IMR-90 (cell line): ENCODE measurements around the gene DSC3. TPM values are rescaled to one million over a fixed set of nuclear protein-coding genes. Genes with fewer than 3 reads are reported as not detected.

ENCODE experiments used
- ATAC-seq: fragments of 200-7000 bp; cut with Tn5 transposase; 2 replicates; pipeline ENCODE4 v1.9.1; 2020; ENCODE audit warnings: low read depth, mild to moderate bottlenecking, moderate library complexity
- BruUV-seq: library from RNA; stranded (reverse); fragments of 400-500 nt; replicated peaks from 2 replicates; lab custom pipeline; 2021; lab: Mats Ljungman, UMichigan
- CTCF ChIA-PET: fragments of 300-600 bp; formaldehyde crosslinking; extraction: SDS; loops from one replicate; lab custom pipeline; 2021; ENCODE audit warnings: antibody characterized with exemption; lab: Yijun Ruan, JAX
- POLR2A ChIA-PET: fragments of 300-600 bp; sonication (Branson Sonifier 250); formaldehyde crosslinking; loops from one replicate; lab custom pipeline; 2022; ENCODE audit warnings: antibody characterized with exemption; ENCODE audit not compliant: unreplicated experiment; lab: Charles Lee
- DNase-seq: peaks from one replicate; pipeline ENCODE4 v3.0.0; 2013
- H2AFZ ChIP-seq: replicated peaks from 2 replicates; pipeline ENCODE3; 2013; ENCODE audit warnings: low read length, mild to moderate bottlenecking; ENCODE audit not compliant: poor library complexity
- H2AK5ac ChIP-seq: 2 replicates; pipeline ENCODE4 v1.6.1; 2013; ENCODE audit warnings: low read depth, low read length, inconsistent platforms
- H2AK9ac ChIP-seq: replicated peaks from 2 replicates; pipeline ENCODE3; 2013; ENCODE audit warnings: mild to moderate bottlenecking, low read depth, low read length, moderate library complexity; ENCODE audit not compliant: poor library complexity
- H2BK120ac ChIP-seq: 2 replicates; pipeline ENCODE4 v1.6.1; 2013; ENCODE audit warnings: low read depth, low read length, inconsistent platforms
- H2BK15ac ChIP-seq: 3 replicates; pipeline ENCODE4 v1.6.1; 2013; ENCODE audit warnings: low read depth, low read length, inconsistent platforms
- H2BK20ac ChIP-seq: 2 replicates; pipeline ENCODE4 v1.6.1; 2013; ENCODE audit warnings: low read depth, mild to moderate bottlenecking, inconsistent platforms, low read length, moderate library complexity
- H2BK5ac ChIP-seq: 2 replicates; pipeline ENCODE4 v1.6.1; 2013; ENCODE audit warnings: mild to moderate bottlenecking, low read depth, low read length, inconsistent platforms; ENCODE audit not compliant: poor library complexity, severe bottlenecking
- H3K14ac ChIP-seq: replicated peaks from 2 replicates; pipeline ENCODE4 v1.6.1; 2013; ENCODE audit warnings: low read depth, low read length, inconsistent platforms
- H3K18ac ChIP-seq: 2 replicates; pipeline ENCODE4 v1.6.1; 2013; ENCODE audit warnings: low read depth, low read length, control low read depth
- H3K23ac ChIP-seq: 2 replicates; pipeline ENCODE4 v1.6.1; 2013; ENCODE audit warnings: low read depth, low read length, inconsistent platforms
- H3K27ac ChIP-seq: 2 replicates; pipeline ENCODE4 v1.5.1; 2013; ENCODE audit warnings: mild to moderate bottlenecking, control low read depth, low read length; ENCODE audit not compliant: insufficient read depth
- H3K27me3 ChIP-seq: 2 replicates; pipeline ENCODE4 v1.6.1; 2013; ENCODE audit warnings: low read length; ENCODE audit not compliant: control insufficient read depth, insufficient read depth
- H3K36me3 ChIP-seq: 2 replicates; pipeline ENCODE4 v1.6.1; 2013; ENCODE audit warnings: low read length, mixed read lengths; ENCODE audit not compliant: control insufficient read depth, insufficient read depth
- H3K4ac ChIP-seq: 2 replicates; pipeline ENCODE4 v1.6.1; 2013; ENCODE audit warnings: low read depth, low read length, inconsistent platforms
- H3K4me1 ChIP-seq: 2 replicates; pipeline ENCODE4 v1.6.1; 2013; ENCODE audit warnings: low read length, mixed read lengths; ENCODE audit not compliant: control insufficient read depth, insufficient read depth
- H3K4me2 ChIP-seq: 2 replicates; pipeline ENCODE4 v1.6.1; 2013; ENCODE audit warnings: low read depth, mild to moderate bottlenecking, control low read depth, low read length, moderate library complexity
- H3K4me3 ChIP-seq: 2 replicates; pipeline ENCODE4 v1.5.1; 2013; ENCODE audit warnings: low read depth, mild to moderate bottlenecking, control low read depth, low read length, moderate library complexity; ENCODE audit not compliant: insufficient read depth
- H3K56ac ChIP-seq: 2 replicates; pipeline ENCODE4 v1.6.1; 2013; ENCODE audit warnings: low read length, inconsistent platforms; ENCODE audit not compliant: insufficient read depth; ENCODE audit errors: extremely low read depth
- H3K79me1 ChIP-seq, 2 experiments: 2 replicates each; pipeline ENCODE4 v1.6.1; 2013; ENCODE audit warnings: low read length in 2 of 2, inconsistent platforms in 1 of 2, low read depth in 1 of 2
- H3K9ac ChIP-seq: 2 replicates; pipeline ENCODE4 v1.6.1; 2013; ENCODE audit warnings: low read depth, low read length, control low read depth
- H3K9me1 ChIP-seq: 2 replicates; pipeline ENCODE4 v1.6.1; 2013; ENCODE audit warnings: low read length, inconsistent platforms; ENCODE audit not compliant: insufficient read depth
- H3K9me3 ChIP-seq: 2 replicates; pipeline ENCODE4 v1.6.1; 2013; ENCODE audit warnings: low read length; ENCODE audit not compliant: control insufficient read depth, insufficient read depth
- H4K20me1 ChIP-seq: 2 replicates; pipeline ENCODE4 v1.6.1; 2013; ENCODE audit warnings: low read length, inconsistent platforms; ENCODE audit not compliant: insufficient read depth
- H4K5ac ChIP-seq: 2 replicates; pipeline ENCODE4 v1.6.1; 2013; ENCODE audit warnings: mild to moderate bottlenecking, low read depth, low read length, control low read depth
- H4K8ac ChIP-seq, 2 experiments: 2 replicates each; pipeline ENCODE4 v1.6.1; 2013; ENCODE audit warnings: low read depth in 2 of 2, low read length in 2 of 2, control low read depth in 1 of 2, inconsistent platforms in 1 of 2
- H4K91ac ChIP-seq: 2 replicates; pipeline ENCODE4 v1.6.1; 2013; ENCODE audit warnings: low read depth, low read length, inconsistent platforms; ENCODE audit not compliant: insufficient read depth
- CEBPB ChIP-seq: IDR thresholded peaks from 2 replicates; pipeline ENCODE4 v1.6.1; 2012; ENCODE audit warnings: low read depth, low read length, improper control_type of control experiment
- CHD1 ChIP-seq: IDR thresholded peaks from 2 replicates; pipeline ENCODE4 v1.6.1; 2012; ENCODE audit warnings: low read depth, low read length, improper control_type of control experiment
- POLR2A ChIP-seq: IDR thresholded peaks from 2 replicates; pipeline ENCODE4 v1.6.1; 2012; ENCODE audit warnings: mild to moderate bottlenecking, low read depth, low read length
- RAD21 ChIP-seq: IDR thresholded peaks from 2 replicates; pipeline ENCODE4 v1.6.1; 2012; ENCODE audit warnings: low read length, improper control_type of control experiment
- RFX5 ChIP-seq: IDR thresholded peaks from 2 replicates; pipeline ENCODE4 v1.8.0; 2012; ENCODE audit warnings: low read depth, mild to moderate bottlenecking, low read length, moderate library complexity
- WGBS, 2 experiments: methylation state at CpG; one replicate each; pipeline versions ENCODE4 v1.1.5 to v1.1.7; 2013; ENCODE audit warnings: missing lambda C conversion rate in 2 of 2; ENCODE audit not compliant: insufficient read length in 1 of 2; ENCODE audit errors: extremely low coverage in 2 of 2; 5-methylcytosine and 5-hydroxymethylcytosine counted together
- dilution Hi-C: fragments of 300-500 bp; cut with HindIII; formaldehyde crosslinking; loops from one replicate; pipeline ENCODE4 v1.14.3; 2018; ENCODE audit warnings: low sequenced_read_pairs; ENCODE audit not compliant: unreplicated experiment
- in situ Hi-C: fragments of 300-500 bp; cut with MboI; formaldehyde crosslinking; loops from 3 replicates; pipeline ENCODE4 v1.14.3; 2019; ENCODE audit warnings: low sequenced_read_pairs, inconsistent platforms, mixed read lengths
- intact Hi-C: fragments of 100-400 bp; cut with micrococcal nuclease; formaldehyde crosslinking; loops from 2 replicates; pipeline ENCODE4 v1.10.0; 2022
- polyA plus RNA-seq, 3 experiments: library from polyadenylated mRNA; depleted of rRNA; stranded (reverse); fragments of >200 nt; gene quantifications; 2 replicates each; pipeline ENCODE4 v1.2.3, GENCODE V29; 2012; ENCODE audit warnings: low replicate concordance in 1 of 3
- total RNA-seq: library from RNA; depleted of rRNA; stranded (reverse); fragments of >200 nt; gene quantifications from 2 replicates; pipeline ENCODE4 v1.2.3, GENCODE V29; 2012
- TF ChIP-seq, protein P1 (sequence below): conservative IDR thresholded peaks from 2 replicates; pipeline ENCODE4 v1.5.1; 2012; ENCODE audit warnings: mild to moderate bottlenecking, low read depth, low read length, improper control_type of control experiment

Gene DSC3
- total and polyA plus RNA-seq, 2 of the 4 experiments (the other 2 are of a cell fraction): under 0.01 to 0.09 TPM

DNA sequence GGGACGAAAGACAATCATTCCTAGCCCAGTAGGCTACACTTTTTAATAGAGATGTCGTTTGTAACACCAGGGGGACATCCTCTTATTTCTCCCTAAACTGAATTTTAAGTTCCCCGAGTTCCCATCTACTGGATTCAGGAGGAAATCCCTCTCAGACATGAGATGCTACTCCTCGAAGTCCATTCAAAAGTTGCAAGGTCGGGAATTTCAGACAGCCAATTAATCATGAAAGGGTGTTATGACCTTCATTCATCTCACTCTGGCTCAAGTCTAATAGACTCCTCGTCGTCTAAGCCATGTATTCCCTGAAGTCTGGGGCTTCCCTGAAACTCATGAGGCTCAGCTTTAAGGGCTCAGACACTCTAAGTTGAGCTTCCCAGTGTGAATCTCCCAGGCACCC, 1.2 kb upstream of the DSC3 start:
- DNase-seq (no peak), ATAC-seq (no peak)
- no peak overlapping the region for H2BK120ac ChIP-seq
- no peak overlapping the region for H4K5ac ChIP-seq
- H3K79me1 ChIP-seq: no peaks in the 10 kb centered on the region
- H4K8ac ChIP-seq: no peak overlapping the region
- no peaks in the 10 kb centered on the region for H3K9me1 ChIP-seq
- H4K91ac ChIP-seq: no peak overlapping the region
- intact Hi-C loops (no loop called here), in situ Hi-C loops (no loop called here), dilution Hi-C loops (no loop called here)
- no peaks in the 10 kb centered on the region for H3K36me3 ChIP-seq
- no peak overlapping the region for H3K4me2 ChIP-seq
- no CpG with 5 or more reads among the region's 7 CpGs for WGBS, 2 experiments
- H2AK9ac ChIP-seq: no peak overlapping the region
- no peak overlapping the region for H3K4ac ChIP-seq
- no peak overlapping the region for H3K14ac ChIP-seq
- peaks cover 21% of the 10 kb centered on the region for H3K27me3 ChIP-seq
- H3K4me3 ChIP-seq: no peak overlapping the region
- H3K27ac ChIP-seq: no peak overlapping the region
- H2BK20ac ChIP-seq: no peak overlapping the region
- TF ChIP-seq POLR2A: no peak
- TF ChIP-seq, protein P1, sequence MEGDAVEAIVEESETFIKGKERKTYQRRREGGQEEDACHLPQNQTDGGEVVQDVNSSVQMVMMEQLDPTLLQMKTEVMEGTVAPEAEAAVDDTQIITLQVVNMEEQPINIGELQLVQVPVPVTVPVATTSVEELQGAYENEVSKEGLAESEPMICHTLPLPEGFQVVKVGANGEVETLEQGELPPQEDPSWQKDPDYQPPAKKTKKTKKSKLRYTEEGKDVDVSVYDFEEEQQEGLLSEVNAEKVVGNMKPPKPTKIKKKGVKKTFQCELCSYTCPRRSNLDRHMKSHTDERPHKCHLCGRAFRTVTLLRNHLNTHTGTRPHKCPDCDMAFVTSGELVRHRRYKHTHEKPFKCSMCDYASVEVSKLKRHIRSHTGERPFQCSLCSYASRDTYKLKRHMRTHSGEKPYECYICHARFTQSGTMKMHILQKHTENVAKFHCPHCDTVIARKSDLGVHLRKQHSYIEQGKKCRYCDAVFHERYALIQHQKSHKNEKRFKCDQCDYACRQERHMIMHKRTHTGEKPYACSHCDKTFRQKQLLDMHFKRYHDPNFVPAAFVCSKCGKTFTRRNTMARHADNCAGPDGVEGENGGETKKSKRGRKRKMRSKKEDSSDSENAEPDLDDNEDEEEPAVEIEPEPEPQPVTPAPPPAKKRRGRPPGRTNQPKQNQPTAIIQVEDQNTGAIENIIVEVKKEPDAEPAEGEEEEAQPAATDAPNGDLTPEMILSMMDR: no peak
- TF ChIP-seq RAD21: no peak
- TF ChIP-seq RFX5: no peak
- TF ChIP-seq CHD1: no peak
- no peak for TF ChIP-seq CEBPB
- H2BK5ac ChIP-seq: no peak overlapping the region
- ChIA-PET POLR2A (no interaction called here), CTCF (no interaction called here)
- H3K4me1 ChIP-seq: no peaks in the 10 kb centered on the region
- no peak overlapping the region for H2AK5ac ChIP-seq
- no peak overlapping the region for H3K18ac ChIP-seq
- H4K20me1 ChIP-seq: no peaks in the 10 kb centered on the region
- H3K9ac ChIP-seq: no peak overlapping the region
- H3K9me3 ChIP-seq: peaks cover 8% of the 10 kb centered on the region
- no peak overlapping the region for H2BK15ac ChIP-seq
- no peak overlapping the region for H3K23ac ChIP-seq
- H2AFZ ChIP-seq: no peak overlapping the region
- H3K56ac ChIP-seq: no peak overlapping the region
- no TSS peak for BruUV-seq
